A172 (cell line): ENCODE results near the gene UTP3. TPM values are rescaled to one million over a fixed set of nuclear protein-coding genes. Genes with fewer than 3 reads are reported as not detected.
"Not testable (repeated sequence)": the region's sequence is repeated elsewhere in the genome, so short reads cannot be mapped to it uniquely, and the experiment has no call there.

Experiments
- DNase-seq: peaks from one replicate; pipeline ENCODE4 v3.0.0-alpha.2; 2015; ENCODE audit warnings: low spot score
- total RNA-seq: library from RNA; depleted of rRNA; stranded (reverse); fragments of >200 nt; shearing (Covaris generic); gene quantifications from 2 replicates; pipeline ENCODE4 v1.2.3, GENCODE V29; 2014; rRNA removed

The UTP3 gene
- 15.6 and 16.4 TPM in 2 replicates for total RNA-seq

DNA sequence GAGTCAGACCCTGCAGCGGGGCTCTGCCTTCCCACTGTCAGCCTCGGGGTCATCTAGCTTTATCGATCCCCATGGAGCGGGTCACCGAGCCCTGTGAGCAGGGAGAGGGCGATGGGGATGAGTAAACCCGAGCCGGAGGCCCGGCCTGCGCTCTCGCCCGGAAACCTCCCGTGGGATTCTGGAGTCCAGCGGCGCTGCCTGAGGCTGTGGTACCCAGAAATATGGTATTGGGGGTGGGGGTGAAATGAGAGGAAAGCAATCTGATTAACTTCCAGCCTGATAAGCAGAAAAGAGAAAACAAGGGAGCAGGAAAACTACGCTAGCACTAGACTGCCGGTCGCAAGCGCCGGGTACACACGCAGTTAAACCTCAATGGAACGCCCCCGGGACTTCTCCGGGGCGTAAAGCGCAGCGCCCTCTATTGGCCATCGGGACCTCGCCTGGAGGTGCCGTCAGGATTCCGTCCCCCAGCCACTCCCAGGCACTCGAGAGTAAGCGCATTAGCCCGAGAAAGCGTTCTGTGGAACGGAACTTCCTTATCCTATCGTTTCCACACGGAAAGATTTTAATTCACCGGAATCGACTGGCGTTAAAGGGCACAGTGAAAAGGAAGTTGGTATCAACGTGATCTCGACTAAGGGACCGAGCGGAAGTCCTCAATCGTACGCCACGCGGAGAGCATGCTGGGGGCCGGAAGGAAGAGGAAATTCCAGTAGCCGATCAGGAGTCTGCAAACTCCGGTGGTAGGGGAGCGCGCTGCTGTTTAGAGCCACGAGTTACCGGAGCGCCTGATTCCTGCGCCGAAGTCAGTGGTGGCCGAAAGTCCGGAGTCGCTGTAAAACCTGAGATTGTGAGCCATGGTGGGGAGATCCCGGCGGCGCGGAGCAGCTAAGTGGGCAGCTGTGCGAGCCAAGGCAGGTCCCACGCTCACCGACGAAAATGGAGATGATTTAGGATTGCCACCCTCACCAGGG is at the start of gene UTP3:
Gene UTP3 (plus strand): TSS at position 712 of the 974 bp plus-strand sequence. CDS start 146 bp downstream, at position 858.
- DNase-seq, result peak; percentile 95

DNA sequence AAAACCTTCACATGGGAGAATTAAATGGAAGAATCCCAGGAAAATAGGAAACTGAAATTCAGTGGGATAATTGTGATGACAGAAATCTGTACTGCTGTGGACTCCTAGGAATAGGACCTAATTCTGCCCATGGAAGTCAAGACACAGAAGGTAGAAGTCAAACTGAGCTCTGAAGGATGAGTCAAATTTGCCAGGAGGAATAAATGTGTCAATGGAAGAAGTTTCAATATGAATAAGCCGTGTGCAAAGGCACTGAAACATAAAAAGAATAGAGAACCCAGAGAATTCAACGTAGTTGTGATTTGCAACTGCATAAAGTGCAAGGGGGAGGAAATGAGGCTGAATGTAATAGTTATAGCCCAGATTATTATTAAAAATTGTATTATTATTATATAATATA is 48.1 kb upstream of the UTP3 start:
- no peak for DNase-seq

DNA sequence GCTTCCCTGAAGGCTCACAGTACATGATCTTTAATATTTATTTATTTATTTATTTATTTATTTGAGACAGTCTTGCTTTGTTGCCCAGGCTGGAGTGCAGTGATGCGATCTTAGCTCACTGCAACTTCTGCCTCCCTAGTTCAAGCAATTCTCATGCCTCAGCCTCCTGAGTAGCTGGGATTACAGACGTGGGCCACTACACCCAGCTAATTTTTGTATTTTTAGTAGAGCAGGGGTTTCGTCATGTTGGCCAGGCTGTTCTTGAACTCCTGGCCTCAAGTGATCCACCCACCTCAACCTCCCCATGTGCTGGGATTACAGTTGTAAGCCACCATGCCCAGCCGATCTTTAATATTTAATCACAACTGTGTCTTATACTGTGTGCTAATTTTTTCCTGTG is 37.6 kb upstream of the UTP3 start:
- not testable (repeated sequence) for DNase-seq

DNA sequence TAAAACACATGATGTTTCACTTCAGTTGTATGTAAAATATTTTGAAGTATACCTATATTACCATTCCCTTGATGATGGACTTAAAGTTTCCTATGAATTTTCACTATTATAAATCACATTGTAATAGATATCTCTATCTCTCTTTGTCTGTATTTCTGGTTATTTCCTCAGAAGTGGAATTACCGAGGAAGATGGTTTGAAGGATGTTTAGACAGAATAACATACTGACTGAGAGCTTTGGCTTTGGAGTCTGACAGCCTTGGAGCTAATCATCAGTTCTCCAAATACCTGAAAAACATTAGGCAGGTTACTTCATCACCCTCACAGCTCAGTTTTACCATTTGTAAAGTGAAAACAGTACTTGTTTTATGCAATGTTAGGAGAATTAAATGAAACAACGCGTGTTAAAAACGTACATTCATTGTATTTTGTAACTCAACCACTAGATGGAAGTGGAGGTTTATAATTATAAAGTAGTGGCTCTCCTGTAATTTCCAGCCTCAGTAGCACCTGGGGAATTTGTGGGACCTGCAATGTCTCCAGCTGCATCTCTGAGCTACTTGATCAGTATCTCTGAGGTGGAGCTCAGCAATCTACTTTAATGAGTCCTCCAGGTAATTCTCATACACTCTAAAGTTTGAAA is 36.3 kb upstream of the UTP3 start:
- DNase-seq, result peak; percentile 13

DNA sequence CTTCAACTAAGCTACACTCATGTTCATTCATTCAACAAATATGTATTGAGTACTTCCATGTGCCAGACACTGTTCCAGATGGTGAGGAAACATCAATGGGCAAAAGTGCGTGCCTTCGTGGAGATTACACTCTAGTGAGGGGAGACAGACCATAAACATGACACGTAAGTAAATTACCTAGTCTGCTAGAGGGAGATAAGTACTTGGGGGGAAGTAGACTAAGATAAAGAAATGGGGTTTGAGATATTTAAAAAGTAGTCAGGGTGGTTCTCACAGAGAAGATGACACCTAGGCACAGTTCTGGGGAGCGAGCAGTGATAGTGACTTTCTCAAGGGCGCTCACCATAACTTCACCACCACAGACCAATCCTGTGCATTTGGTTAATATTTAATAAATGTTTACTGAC is 33.7 kb upstream of the UTP3 start:
- no peak for DNase-seq

DNA sequence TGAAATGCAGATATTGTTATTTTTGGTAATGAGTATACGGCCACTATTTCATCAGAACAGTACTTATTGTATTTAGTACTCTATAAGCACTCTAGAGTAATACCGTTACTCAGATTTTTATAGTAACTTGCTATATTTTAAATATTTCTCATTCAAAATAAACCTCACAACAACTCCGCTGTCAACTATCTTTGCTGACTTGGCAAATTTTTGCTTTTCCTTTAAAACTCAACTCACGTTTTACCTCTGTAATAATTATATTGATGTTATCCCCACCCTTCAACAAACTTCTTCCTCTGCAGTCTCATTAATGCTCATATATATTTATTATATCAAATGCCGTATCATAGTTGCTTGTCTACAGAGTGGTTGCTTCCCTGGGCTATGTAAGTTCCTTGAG is 31.0 kb upstream of the UTP3 start:
- no peak for DNase-seq

DNA sequence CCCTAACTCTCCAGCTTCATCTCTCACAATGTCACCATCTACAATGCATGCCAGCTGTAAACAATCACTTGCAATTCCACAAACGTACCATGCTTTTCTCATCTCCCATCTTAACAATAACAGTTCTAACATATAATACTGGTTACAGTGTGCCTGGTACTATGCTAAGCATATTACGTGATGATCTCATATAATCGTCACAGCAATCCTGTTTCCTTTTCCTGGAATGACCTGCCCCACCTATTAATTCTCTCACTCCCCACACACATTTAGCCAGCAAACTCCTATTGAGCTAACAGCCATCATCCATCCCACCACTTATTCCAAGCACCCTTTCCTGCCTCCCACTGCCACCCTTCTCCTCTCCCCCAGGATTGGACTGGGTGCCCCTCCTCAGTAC is 29.9 kb upstream of the UTP3 start:
- no peak for DNase-seq

DNA sequence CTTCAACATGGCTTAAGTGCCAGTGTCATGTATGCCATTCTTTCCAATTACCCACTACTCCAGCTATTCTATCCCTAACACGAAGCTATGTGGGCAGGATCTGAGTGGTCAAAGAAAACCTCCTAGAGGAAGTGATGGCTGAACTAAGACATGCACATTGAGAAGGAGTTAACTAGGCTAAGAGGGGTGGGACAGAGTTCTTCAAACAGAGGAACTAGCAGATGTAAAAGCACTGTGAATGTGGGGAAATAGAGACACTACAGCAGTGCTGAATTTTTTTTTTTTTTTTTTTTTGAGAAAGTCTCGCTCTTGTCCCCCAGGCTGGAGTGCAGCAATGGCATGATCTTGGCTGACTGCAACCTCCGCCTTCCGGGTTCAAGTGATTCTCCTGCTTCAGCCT is 28.2 kb upstream of the UTP3 start:
- no peak for DNase-seq

DNA sequence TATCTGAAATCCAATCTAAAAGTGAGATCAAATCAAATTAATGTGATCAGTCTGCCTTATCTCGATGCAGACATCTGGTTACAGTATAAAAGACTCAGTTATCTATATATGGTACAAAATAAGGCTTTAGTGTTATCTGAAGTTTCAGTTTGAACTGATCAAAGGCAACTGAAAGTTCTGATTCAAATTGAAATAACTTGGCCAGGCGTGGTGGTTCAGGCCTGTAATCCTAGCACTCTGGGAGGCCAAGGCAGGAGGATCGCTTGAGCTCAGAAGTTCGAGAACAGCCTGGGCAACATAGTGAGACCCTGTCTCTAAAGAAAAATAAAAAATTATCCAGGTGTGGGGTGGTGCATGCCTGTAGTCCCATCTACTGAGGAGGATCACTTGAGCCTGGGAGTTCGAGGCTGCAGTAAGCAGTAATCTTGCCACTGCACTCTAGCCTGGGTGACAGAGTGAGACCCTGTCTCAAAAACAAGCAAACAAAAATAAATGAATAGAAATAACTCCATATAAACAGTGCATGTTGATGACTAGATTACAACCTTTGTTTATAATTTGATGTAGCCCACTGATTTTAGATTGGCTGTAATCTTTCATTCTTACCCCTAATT is 26.9 kb upstream of the UTP3 start:
- DNase-seq, result not testable (repeated sequence)

- no peak for DNase-seq
These were observed 22.0 kb upstream of the UTP3 start, which contains the start of gene JCHAIN for GRCh38 chr4:70666369-70666768. JCHAIN (minus strand) TSS chr4:70666508; CDS start chr4:70666490, 18 bp downstream.

- no peak for DNase-seq
These were observed 20.4 kb upstream of the UTP3 start for GRCh38 chr4:70667740-70668535.

DNA sequence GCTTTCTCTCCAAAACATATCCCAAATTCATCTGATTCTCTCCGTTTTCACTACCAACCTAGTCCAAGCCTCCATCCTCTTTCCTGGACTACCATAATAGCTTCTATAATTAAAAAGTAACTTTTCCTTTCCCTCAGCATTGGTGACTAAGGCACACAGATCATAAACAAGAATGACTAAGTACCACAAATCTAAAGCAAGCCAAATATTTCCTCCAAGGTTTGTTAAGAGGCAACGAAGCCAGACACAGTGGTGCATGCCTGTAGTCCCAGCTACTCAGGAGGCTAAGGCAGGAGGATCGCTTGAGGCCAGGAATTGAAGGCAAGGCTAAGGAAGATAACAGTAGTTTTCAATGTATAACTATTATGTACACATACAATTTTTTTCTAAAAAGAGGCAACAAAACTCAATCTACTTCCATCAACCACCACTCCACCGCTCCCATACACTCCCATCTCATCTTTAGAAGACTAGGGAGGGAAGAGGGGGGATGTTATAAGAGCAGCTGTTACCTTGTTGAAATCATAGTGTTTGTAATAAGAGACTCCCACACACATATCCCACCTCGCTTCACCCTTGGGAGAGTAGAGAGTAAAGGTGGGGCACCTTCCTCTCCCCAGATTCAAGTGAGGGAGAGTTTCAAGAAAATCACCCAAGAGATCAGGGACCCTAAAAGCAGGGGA is 17.9 kb upstream of the UTP3 start:
- peak; percentile 27 for DNase-seq

GRCh38 chr4:70671091-70671490 is 17.2 kb upstream of the UTP3 start:
- DNase-seq, result no peak

- DNase-seq, result no peak
These were observed 14.1 kb upstream of the UTP3 start for GRCh38 chr4:70674191-70674590.

DNA sequence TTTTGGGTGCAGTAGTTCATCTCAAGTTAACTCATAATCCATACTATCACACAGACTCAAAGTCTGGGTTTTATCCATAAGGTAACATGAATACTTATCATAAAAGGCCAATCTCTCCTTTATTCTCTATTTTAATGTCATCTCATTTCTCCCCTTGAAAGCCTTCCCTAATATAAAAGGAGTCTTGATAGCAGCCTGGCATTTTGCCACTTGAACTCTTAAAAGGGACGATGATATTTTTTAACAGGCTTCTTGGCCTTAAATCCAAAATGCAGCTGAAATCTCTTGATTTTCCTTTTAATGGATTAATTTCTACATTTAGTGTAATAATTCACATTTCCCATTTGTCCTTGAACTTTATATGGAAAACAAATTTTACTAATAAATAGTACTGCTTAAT is 13.6 kb upstream of the UTP3 start:
- no peak for DNase-seq

GRCh38 chr4:70676554-70677090 is 11.7 kb upstream of the UTP3 start:
- no peak for DNase-seq

GRCh38 chr4:70678383-70678999 is 9.8 kb upstream of the UTP3 start:
- no peak for DNase-seq

DNA sequence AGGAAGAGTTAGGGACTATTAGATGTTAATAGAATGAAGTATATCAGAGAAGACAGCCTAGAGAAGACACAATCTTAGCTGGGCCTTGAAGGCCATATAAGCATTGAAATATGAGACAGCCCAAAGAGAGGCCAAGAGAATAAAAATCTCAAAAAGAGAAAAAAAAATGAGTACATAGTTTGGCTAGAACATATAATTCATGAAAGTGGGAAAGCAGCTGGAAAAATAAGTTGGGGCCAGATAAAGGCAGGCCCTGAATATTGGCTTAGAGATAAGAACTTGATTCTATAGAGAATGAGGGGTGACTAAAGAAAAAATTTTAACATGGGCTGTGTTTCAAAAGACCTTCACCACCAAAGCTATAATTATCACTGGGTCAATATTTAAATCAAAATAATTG is 7.4 kb upstream of the UTP3 start:
- DNase-seq, result no peak

DNA sequence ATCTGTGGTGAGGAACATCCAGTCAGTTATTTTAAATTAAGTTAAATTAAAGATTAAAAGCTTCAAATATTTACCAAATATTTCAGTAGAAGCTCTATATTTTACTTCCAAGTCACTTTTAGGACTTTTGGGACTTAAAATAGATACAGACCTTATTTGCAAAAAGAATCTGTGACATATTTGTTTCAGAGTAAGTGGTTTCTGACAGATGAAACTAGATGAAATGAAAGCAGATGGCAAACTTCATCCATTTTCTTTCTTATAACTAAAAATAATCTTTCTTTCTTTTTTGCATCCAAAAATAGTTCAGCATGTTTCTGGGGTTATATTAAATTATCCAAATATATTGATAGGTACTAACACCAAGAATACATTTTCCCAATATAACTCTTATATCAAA is 6.6 kb upstream of the UTP3 start:
- DNase-seq, result no peak

- not testable (repeated sequence) for DNase-seq
These were observed 6.2 kb upstream of the UTP3 start for GRCh38 chr4:70682142-70682541.
